Measurements from ENCODE around the gene SLC9C1. TPM values are rescaled to one million over a fixed set of nuclear protein-coding genes. Genes with fewer than 3 reads are reported as not detected.
A peak's percentile ranks its signal among the peaks of the same experiment; 100 is the strongest.

The SLC9C1 gene
- total RNA-seq, 1 experiment from 2014 or later: not detected

GRCh38 chr3:112137781-112138180 lies 156.2 kb downstream of the SLC9C1 start:
- BruUV-seq (replicated peaks): no TSS peak
- CTCF ChIA-PET: interaction anchor here (1.0 kb wide), 1 partner anchor 185 kb away, joined by 3 read pairs; no protein-coding TSS in a partner anchor
- no peak for DNase-seq
- Mint-ChIP-seq H3K9me3 (ENCODE audit: low read depth, unreplicated experiment) (no peaks in the 10 kb centered on the region), H3K4me1 (ENCODE audit: low read depth, unreplicated experiment) (peaks cover 10% of the 10 kb centered on the region), H3K27me3 (ENCODE audit: unreplicated experiment) (no peaks in the 10 kb centered on the region), H3K27ac (ENCODE audit: unreplicated experiment) (no peak overlapping the region), H3K36me3 (ENCODE audit: insufficient read depth, unreplicated experiment) (peaks cover 5% of the 10 kb centered on the region), H3K4me3 (ENCODE audit: low read depth, unreplicated experiment) (no peak overlapping the region)
- no peak for TF ChIP-seq CTCF (IDR thresholded peaks at IDR 0.05; ENCODE audit: unreplicated experiment)
- intact Hi-C loops (cut with micrococcal nuclease; ENCODE audit: unreplicated experiment): loop anchor here (1.0 to 10.0 kb wide), 3 partner anchors 187 to 394 kb away; no protein-coding TSS in a partner anchor

GRCh38 chr3:112136959-112137693 lies 156.9 kb downstream of the SLC9C1 start:
- Mint-ChIP-seq H3K4me1 (ENCODE audit: low read depth, unreplicated experiment) (peaks cover 10% of the 10 kb centered on the region), H3K4me3 (ENCODE audit: low read depth, unreplicated experiment) (no peak overlapping the region), H3K9me3 (ENCODE audit: low read depth, unreplicated experiment) (no peaks in the 10 kb centered on the region), H3K27me3 (ENCODE audit: unreplicated experiment) (no peaks in the 10 kb centered on the region), H3K27ac (ENCODE audit: unreplicated experiment) (no peak overlapping the region), H3K36me3 (ENCODE audit: insufficient read depth, unreplicated experiment) (peaks cover 5% of the 10 kb centered on the region)
- peak; percentile 26 for TF ChIP-seq CTCF (IDR thresholded peaks at IDR 0.05; ENCODE audit: unreplicated experiment)
- CTCF ChIA-PET: interaction anchor here (0.5 to 1.0 kb wide), 4 partner anchors 8 to 185 kb away, joined by 3 to 8 read pairs (median 3); partner anchors contain the start of gene SLC9C1
- no TSS peak for BruUV-seq (replicated peaks)
- peak; percentile 26 for DNase-seq
- intact Hi-C loops (cut with micrococcal nuclease; ENCODE audit: unreplicated experiment): loop anchor here (1.0 to 10.0 kb wide), 3 partner anchors 188 to 394 kb away; no protein-coding TSS in a partner anchor

GRCh38 chr3:112136046-112136445 lies 158.0 kb downstream of the SLC9C1 start:
- CTCF ChIA-PET: no interaction called here
- peaks cover 5% of the 10 kb centered on the region for H3K36me3 Mint-ChIP-seq (ENCODE audit: insufficient read depth, unreplicated experiment)
- BruUV-seq (replicated peaks): no TSS peak
- no peaks in the 10 kb centered on the region for H3K9me3 Mint-ChIP-seq (ENCODE audit: low read depth, unreplicated experiment)
- TF ChIP-seq CTCF (IDR thresholded peaks at IDR 0.05; ENCODE audit: unreplicated experiment): no peak
- no peak overlapping the region for H3K27ac Mint-ChIP-seq (ENCODE audit: unreplicated experiment)
- peaks cover 10% of the 10 kb centered on the region for H3K4me1 Mint-ChIP-seq (ENCODE audit: low read depth, unreplicated experiment)
- intact Hi-C loops (cut with micrococcal nuclease; ENCODE audit: unreplicated experiment): loop anchor here (5.0 to 10.0 kb wide), 2 partner anchors 189 to 381 kb away; no protein-coding TSS in a partner anchor
- H3K4me3 Mint-ChIP-seq (ENCODE audit: low read depth, unreplicated experiment): no peak overlapping the region
- no peaks in the 10 kb centered on the region for H3K27me3 Mint-ChIP-seq (ENCODE audit: unreplicated experiment)
- DNase-seq: no peak

GRCh38 chr3:112134335-112135124 lies 159.5 kb downstream of the SLC9C1 start:
- Mint-ChIP-seq H3K27me3 (ENCODE audit: unreplicated experiment) (no peaks in the 10 kb centered on the region), H3K9me3 (ENCODE audit: low read depth, unreplicated experiment) (no peaks in the 10 kb centered on the region), H3K27ac (ENCODE audit: unreplicated experiment) (no peak overlapping the region), H3K36me3 (ENCODE audit: insufficient read depth, unreplicated experiment) (peaks cover 5% of the 10 kb centered on the region), H3K4me1 (ENCODE audit: low read depth, unreplicated experiment) (peaks cover 10% of the 10 kb centered on the region), H3K4me3 (ENCODE audit: low read depth, unreplicated experiment) (no peak overlapping the region)
- intact Hi-C loops (cut with micrococcal nuclease; ENCODE audit: unreplicated experiment): loop anchor here (5.0 to 10.0 kb wide), 2 partner anchors 190 to 383 kb away; no protein-coding TSS in a partner anchor
- CTCF ChIA-PET: interaction anchor here (0.7 kb wide), 1 partner anchor 44 kb away, joined by 3 read pairs; no protein-coding TSS in a partner anchor
- BruUV-seq (replicated peaks): no TSS peak
- TF ChIP-seq CTCF (IDR thresholded peaks at IDR 0.05; ENCODE audit: unreplicated experiment): no peak
- no peak for DNase-seq

Measured in Calu3 (cell line).